Stimulated activated CD8-positive, alpha-beta memory T cell treated with anti-CD3 and anti-CD28 coated beads, Interleukin-7, amount 100 ng/mL, for 24 hours (primary cell): Measurements from ENCODE around the gene FRYL.
"Not testable (repeated sequence)": the region's sequence is repeated elsewhere in the genome, so short reads cannot be mapped to it uniquely, and the experiment has no call there.

Experiments used
- DNase-seq: peaks from one replicate; pipeline ENCODE4 v3.0.0-alpha.2; 2020; ENCODE audit warnings: low read depth

The FRYL gene

GRCh38 chr4:48779998-48780864 lies at the start of gene FRYL:
FRYL (minus strand) TSS chr4:48780279; CDS start chr4:48634410, 145,869 bp downstream.
- peak; percentile 95 for DNase-seq

GRCh38 chr4:48827622-48828021 lies 47.5 kb upstream of the FRYL start:
- DNase-seq, result no peak

GRCh38 chr4:48821431-48821830 lies 41.4 kb upstream of the FRYL start:
- not testable (repeated sequence) for DNase-seq

- no peak for DNase-seq
Observed at GRCh38 chr4:48816971-48817370, 36.9 kb upstream of the FRYL start.

- DNase-seq, result not testable (repeated sequence)
Observed at GRCh38 chr4:48816297-48816696, 36.2 kb upstream of the FRYL start.

GRCh38 chr4:48815483-48815882 lies 35.4 kb upstream of the FRYL start:
- DNase-seq, result no peak

- DNase-seq, result no peak
Observed at GRCh38 chr4:48813964-48814363, 33.9 kb upstream of the FRYL start.

GRCh38 chr4:48812866-48813265 lies 32.8 kb upstream of the FRYL start:
- DNase-seq, result no peak

- DNase-seq, result no peak
Observed at GRCh38 chr4:48804584-48805301, 24.7 kb upstream of the FRYL start.

GRCh38 chr4:48801016-48801715 lies 21.1 kb upstream of the FRYL start:
- DNase-seq, result no peak

GRCh38 chr4:48800155-48800554 lies 20.1 kb upstream of the FRYL start:
- DNase-seq, result not testable (repeated sequence)

- no peak for DNase-seq
Observed at GRCh38 chr4:48799157-48799556, 19.1 kb upstream of the FRYL start.

GRCh38 chr4:48798117-48798516 lies 18.0 kb upstream of the FRYL start:
- DNase-seq, result no peak

GRCh38 chr4:48796927-48797679 lies 17.0 kb upstream of the FRYL start:
- DNase-seq, result no peak

- DNase-seq, result no peak
Observed at GRCh38 chr4:48796191-48796926, 16.3 kb upstream of the FRYL start.

- DNase-seq, result no peak
Observed at GRCh38 chr4:48795108-48795507, 15.0 kb upstream of the FRYL start.

GRCh38 chr4:48792348-48793006 lies 12.4 kb upstream of the FRYL start:
- DNase-seq, result no peak

- DNase-seq, result no peak
Observed at GRCh38 chr4:48791313-48791712, 11.2 kb upstream of the FRYL start.

- DNase-seq, result no peak
Observed at GRCh38 chr4:48790561-48790960, 10.5 kb upstream of the FRYL start.

- DNase-seq, result no peak
Observed at GRCh38 chr4:48787056-48787455, 7.0 kb upstream of the FRYL start.

- DNase-seq, result no peak
Observed at GRCh38 chr4:48786549-48786948, 6.5 kb upstream of the FRYL start.
